ENCODE results near the gene PARP3. TPM values are rescaled to one million over a fixed set of nuclear protein-coding genes. Genes with fewer than 3 reads are reported as not detected.

The PARP3 gene
- total and polyA plus RNA-seq, 10 of the 15 experiments (the other 5 are each of a cell fraction or from before 2014, with no cell fraction given): 2.1 to 31.2 (median 19.5) TPM

GRCh38 chr3:51943451-51944391, 1.6 kb downstream of the PARP3 start (continued):
- no peak for TF ChIP-seq ZBTB11 (CRISPR knock-in tag; IDR thresholded peaks at IDR 0.05)

GRCh38 chr3:51944451-51945021, 2.4 kb downstream of the PARP3 start:
- H3K9ac ChIP-seq (ENCODE audit: control insufficient read depth, insufficient read depth, low read length): no peak overlapping the region
- no peak overlapping the region for H3K27ac ChIP-seq (ENCODE audit: control insufficient read depth, insufficient read depth)
- H3K9me3 ChIP-seq (replicated peaks; ENCODE audit: control insufficient read depth, insufficient read depth, low read length): no peaks in the 10 kb centered on the region
- SMC1A ChIA-PET (ENCODE audit: uncharacterized antibody, unreplicated experiment): no interaction called here
- in situ Hi-C loops (cut with MboI) (no loop called here), intact Hi-C loops (cut with micrococcal nuclease; ENCODE audit: unreplicated experiment) (no loop called here)
- no peaks in the 10 kb centered on the region for H3K27me3 ChIP-seq (replicated peaks in 1 of 2; ENCODE audit: control insufficient read depth in 2 of 2, insufficient read depth in 2 of 2, low read length in 1 of 2)
- H2AFZ ChIP-seq (ENCODE audit: control insufficient read depth, low read depth, low read length): no peak overlapping the region
- CTCF ChIA-PET: interaction anchor here (0.9 to 4.8 kb wide), 2 partner anchors 30 to 60 kb away, joined by 3 to 79 read pairs; partner anchors contain the start of genes ABHD14A and ABHD14B
- no peak for ATAC-seq
- POLR2A ChIA-PET: interaction anchor here (0.7 kb wide), 1 partner anchor 512 kb away, joined by 4 read pairs; no protein-coding TSS in a partner anchor
- DNase-seq (ENCODE audit: low read depth, low spot score): no peak
- WGBS (ENCODE audit: insufficient coverage, insufficient replicate concordance, low lambda C conversion rate, missing lambda C conversion rate): 98% methylated on average over 11 of the region's 11 CpGs
- H3K4me3 ChIP-seq: no peak overlapping the region
- H3K4me2 ChIP-seq (ENCODE audit: control insufficient read depth, insufficient read depth): no peak overlapping the region
- no TSS peak for BruUV-seq (replicated peaks)
- peaks cover 0 to 2% of the 10 kb centered on the region in 2 experiments; a peak in 1 of 4 replicates for H3K36me3 ChIP-seq (ENCODE audit: control insufficient read depth in 2 of 2, insufficient read depth in 2 of 2, low read length in 1 of 2)
- peaks cover 25% of the 10 kb centered on the region for H3K79me2 ChIP-seq (ENCODE audit: control insufficient read depth, insufficient read depth, low read length)
- peaks cover 11% of the 10 kb centered on the region for H3K4me1 ChIP-seq (ENCODE audit: control insufficient read depth, insufficient read depth, low read length)
- no peak for FAIRE-seq
- no peaks in the 10 kb centered on the region for H4K20me1 ChIP-seq (ENCODE audit: control insufficient read depth, insufficient read depth)
- RAD21 ChIA-PET (ENCODE audit: unreplicated experiment): no interaction called here
- TF ChIP-seq BCLAF1 (IDR thresholded peaks at IDR 0.05) (no peak), ZNF207 (IDR thresholded peaks at IDR 0.05; ENCODE audit: borderline replicate concordance) (no peak), SUPT20H (IDR thresholded peaks at IDR 0.05; ENCODE audit: borderline replicate concordance, control insufficient read depth, low read depth, low read length) (no peak), SPI1 (IDR thresholded peaks at IDR 0.05; ENCODE audit: borderline replicate concordance, insufficient read depth, low read depth, low read length) (no peak), LARP7 (IDR thresholded peaks at IDR 0.05) (no peak), CEBPB (IDR thresholded peaks at IDR 0.05; ENCODE audit: borderline replicate concordance in 1 of 2, low read depth in 2 of 2, low read length in 2 of 2) (no peak), EZH2 (IDR thresholded peaks at IDR 0.05; ENCODE audit: borderline replicate concordance, control insufficient read depth, low read depth, low read length) (no peak), POLR2AphosphoS5 (IDR thresholded peaks at IDR 0.05; ENCODE audit: low read length) (no peak), MTA2 (IDR thresholded peaks at IDR 0.05; ENCODE audit: low read depth) (no peak), RFX5 (IDR thresholded peaks at IDR 0.05; ENCODE audit: low read depth, low read length) (no peak), NFYB (IDR thresholded peaks at IDR 0.05; ENCODE audit: insufficient read depth, low read depth, low read length) (no peak), SREBF2 (IDR thresholded peaks at IDR 0.05; ENCODE audit: low read length) (no peak)

All from GM12878 (cell line).